SK-MEL-5 (cell line): ENCODE results near the gene TMCC2. TPM values are rescaled to one million over a fixed set of nuclear protein-coding genes. Genes with fewer than 3 reads are reported as not detected.
"Not testable (repeated sequence)": the region's sequence is repeated elsewhere in the genome, so short reads cannot be mapped to it uniquely, and the experiment has no call there.

Experiments
- DNase-seq: peaks from one replicate; pipeline ENCODE4 v3.0.0-alpha.2; 2016; ENCODE audit warnings: low read depth, low spot score
- in situ Hi-C: cut with HindIII; loops from 2 replicates; pipeline ENCODE4 v1.10.0; 2016; ENCODE audit warnings: low sequenced_read_pairs, high pct_unique_total_duplicates, low pct_unique_long_range_greater_than_20kb
- total RNA-seq: library from RNA; depleted of rRNA; stranded (reverse); fragments of >200 nt; shearing (Covaris generic); gene quantifications from 2 replicates; pipeline ENCODE4 v1.2.3, GENCODE V29; 2014

Gene TMCC2
- total RNA-seq, 1 experiment from 2014 or later, result 22.1 TPM

DNA sequence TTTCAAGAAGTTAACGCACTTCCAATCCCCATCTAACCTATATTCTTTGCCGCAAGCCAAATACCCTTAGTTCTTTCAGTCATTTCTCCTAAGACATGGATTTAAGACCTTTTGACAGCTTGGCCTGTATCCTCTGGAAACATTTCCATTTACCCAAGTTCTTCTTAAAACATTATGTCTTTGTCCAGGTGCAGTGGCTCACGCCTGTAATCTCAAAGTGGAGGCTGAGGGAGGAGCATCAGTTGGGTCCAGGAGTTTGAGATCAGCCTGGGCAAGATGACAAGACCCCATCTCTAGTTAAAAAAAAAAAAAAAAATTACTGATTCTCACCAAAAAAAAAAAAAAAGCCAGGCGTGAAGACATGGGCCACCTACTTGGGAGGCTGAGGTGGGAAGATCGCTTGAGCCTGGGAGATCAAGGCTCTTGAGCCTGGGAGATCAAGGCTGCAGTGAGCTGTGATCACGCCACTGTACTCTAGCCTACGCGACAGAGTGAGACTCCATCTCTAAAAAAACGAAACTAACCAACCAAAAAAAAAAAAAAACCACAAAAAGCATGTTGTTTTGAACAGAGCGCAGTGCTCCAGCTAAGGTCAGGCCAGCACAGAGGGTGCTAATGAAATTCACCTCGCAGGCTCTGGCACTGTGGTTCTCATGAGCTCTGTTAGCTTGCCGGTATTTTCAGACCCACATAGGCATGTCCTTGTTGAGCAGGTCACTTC is 57.8 kb downstream of the TMCC2 start:
- DNase-seq, result no peak

DNA sequence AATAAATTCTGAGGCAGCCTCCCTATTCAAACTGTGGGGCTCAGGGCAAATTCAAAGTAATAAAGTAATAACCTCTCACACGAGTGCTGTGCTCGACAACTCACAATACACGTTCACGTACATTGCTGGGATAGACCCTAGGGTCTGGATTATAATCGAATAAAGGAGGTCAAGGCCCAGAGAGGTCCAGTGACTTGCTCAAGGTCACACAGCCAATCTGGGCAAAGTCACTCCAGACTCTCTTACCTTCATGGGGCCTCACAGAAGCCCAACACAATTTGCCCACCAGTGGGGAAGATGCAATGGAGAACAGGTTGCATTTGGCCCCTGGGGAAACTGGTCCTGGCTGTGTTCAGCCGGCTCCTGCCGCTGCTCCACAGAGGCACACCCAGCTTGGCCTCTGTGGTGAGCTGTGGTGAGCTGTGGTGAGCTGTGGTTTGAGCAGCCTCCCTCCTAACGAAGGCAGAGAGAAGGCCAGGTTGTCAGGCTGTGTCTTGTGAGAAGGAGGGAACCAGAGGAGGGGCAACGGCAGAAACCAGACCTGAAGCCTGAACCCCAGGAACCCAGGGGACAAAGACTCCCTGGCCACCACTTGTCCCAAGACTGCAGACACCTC is 58.7 kb downstream of the TMCC2 start:
- in situ Hi-C loops, result no loop called here
- no peak for DNase-seq

More for the DNA sequence above, 57.8 kb downstream of the TMCC2 start:
- in situ Hi-C loops, result no loop called here

DNA sequence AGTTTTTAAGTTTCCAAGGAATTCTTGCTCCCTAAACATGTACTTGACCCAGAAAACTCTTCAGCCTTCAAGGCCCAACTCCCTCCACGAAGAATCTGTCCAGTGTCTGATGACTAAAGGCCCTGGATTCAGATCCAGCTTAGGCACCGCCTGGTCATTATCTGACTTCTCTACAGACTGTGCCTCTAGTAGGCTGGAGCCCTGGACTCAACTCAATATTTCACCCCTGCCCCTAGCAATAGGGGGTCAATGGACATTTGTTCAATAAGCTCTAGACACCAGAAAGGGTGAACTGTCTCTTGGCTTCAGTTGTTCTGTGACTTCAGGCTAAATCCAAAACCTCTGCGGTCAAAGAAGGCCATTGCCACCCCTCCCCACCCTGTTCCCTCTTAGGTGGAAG is 59.3 kb downstream of the TMCC2 start:
- in situ Hi-C loops, result no loop called here
- no peak for DNase-seq

DNA sequence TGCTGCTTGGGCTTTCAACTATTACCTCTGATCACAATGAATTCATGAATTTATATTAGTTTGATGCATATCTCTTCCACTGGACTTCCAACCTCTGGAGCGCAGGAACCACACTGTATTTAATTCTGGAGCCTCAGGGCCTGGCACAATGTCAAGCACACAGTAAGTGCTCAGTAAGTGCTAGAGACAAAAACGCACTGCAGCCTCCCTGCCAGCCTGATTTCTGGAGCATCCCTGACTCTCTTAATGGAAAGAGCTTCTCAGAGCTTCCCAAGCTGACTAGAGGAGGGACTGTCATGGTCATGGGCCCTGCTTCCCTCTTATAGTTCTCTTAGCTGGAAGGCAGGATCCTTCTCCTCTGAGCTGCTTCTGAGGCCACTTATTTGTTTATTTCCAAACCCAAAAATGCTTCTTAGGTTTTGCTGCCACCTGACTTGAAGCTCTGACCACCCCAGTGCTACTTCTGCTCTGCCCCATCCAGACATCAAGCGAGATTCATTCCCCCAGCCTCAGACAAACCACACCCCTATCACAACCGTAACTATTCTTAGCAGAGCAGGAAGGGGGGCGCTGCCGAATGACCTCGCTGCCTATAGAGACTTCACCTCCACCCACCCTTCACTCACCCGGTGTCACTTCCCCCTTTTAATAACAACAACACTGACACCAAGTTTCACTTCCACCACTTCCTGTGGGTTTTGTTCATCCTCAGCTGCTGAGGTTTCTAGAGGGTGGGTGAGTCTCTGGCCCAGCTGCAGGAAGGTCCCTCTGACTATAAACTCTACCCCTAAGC is 60.2 kb downstream of the TMCC2 start:
- peak; percentile 27 for DNase-seq
- in situ Hi-C loops, result no loop called here

DNA sequence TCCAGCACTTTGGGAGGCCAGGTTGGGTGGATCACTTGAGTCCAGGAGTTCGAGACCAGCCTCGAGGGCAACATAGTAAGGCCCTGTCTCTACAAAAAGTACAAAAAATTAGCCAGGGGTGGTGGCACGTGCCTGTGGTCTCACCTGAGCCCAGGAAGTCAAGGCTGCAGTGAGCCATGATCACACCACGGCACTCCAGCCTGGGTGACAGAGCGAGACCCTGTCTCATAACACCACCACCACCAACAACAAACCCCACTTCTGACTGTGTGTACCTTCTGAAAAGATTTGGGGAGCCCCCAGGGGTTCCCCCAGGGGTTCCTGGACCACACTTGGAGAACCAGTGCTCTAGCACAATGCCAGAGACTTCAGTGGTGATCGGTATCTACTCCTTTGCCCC is 63.9 kb downstream of the TMCC2 start:
- in situ Hi-C loops, result no loop called here

DNA sequence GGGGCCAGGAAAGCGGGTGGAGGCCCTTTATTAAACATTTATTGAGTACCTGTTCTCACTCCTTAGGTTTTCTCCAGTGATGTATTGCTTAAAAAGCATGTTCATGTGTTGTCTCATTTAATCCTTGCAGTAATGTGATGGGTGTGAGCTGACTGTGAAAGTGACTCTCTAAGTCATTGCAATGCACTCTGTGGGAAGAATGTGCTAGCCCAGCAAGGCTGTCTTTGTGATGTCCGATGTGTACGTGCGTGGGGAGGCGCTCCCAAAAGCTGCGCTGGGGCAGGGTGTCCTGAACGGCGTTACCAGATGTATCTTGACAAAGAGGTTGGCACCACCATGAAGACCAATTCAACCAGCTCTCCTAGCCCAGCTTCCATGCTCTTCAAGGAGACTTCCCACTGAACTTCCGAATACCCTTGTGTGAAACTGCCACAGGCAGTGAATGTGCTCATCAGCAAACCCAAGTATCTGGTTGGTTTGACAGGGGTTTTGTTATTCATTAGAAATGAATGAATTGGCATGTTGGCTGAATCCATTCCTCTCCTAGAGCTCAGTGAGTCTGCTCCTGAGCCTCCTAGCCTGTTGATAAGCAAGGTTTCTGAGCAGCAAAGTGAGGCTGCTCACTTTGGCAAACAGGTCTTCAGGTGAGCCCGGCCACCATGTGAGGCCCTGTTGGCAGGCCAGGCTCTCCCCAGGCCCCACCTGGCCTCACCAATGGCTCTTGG is 65.8 kb downstream of the TMCC2 start:
- DNase-seq, result no peak
- in situ Hi-C loops, result no loop called here

More for the DNA sequence above, 63.9 kb downstream of the TMCC2 start:
- DNase-seq, result no peak

DNA sequence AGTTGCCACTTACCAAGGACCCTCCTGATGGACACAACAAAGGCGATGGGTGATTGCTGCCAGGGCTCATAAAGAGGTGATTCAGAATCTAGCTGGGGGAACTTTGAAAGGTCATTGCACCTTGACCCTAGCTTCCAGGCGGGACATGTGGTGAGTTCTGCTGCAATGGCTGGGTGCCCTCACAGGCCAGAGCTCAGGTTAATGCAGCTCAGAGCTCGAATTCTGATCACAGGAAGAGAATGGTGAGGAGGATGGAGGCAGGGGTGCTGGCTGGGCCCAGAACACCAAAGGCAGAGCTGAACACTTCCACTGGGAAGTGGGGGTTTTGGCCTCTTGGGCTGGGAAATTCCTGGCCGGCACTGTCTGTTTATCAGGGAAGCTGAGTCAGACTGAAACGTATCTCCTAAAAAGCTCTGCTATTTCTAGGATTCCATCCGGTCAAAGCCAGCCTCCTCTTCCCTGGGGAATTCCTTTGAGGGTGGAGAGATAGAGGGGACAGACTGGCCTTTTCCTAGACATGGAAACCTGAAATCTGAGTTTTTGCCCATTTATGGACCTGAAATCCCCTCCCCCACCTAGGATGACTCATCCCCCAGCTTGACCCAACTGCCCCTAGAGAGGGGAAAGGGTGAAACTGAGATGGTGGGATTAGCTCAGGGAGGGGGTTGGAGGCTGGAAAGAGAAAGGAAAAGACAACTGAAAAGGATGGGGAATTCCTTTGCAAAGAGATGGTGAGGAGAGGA is 66.6 kb downstream of the TMCC2 start:
- DNase-seq, result peak; percentile 29
- in situ Hi-C loops, result no loop called here

DNA sequence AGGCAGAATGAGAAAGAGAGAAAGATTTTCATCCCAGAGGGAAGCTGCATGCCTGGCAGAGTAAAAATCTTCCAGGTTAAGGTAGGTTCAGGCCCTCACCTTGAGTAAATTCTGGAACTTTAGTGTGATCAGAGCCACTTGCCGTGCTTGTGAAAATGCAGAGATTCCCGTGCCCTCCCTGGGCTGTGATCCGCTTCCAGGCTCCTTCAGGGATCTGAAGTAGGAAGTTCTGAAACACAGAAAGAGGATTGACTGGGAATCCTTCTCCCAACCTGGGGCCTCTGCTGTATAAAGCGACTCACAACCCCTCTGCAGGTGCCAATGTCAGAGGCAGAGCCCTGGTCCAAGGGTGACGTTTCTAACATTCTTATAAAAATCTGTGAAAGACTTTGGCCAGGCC is 67.2 kb downstream of the TMCC2 start:
- no peak for DNase-seq
- in situ Hi-C loops, result no loop called here

DNA sequence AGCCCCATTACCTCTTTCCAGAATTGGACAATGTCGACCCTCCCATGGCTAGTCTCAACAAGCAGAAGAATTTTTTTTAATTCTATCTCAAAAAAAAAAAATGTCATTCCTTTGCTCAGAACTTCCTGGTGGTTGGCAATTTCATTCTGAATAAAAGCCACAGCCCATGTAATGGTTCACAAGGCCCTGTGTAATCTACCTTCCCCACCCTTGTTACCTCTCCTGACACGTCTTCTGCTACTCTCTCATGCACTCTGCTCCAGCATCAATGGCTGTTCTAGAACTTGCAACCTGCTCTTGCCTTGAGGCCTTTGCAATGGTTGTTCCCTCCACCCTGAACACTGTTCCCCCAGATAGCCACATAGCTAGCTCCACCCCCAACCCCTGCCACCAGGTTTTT is 68.4 kb downstream of the TMCC2 start:
- in situ Hi-C loops, result no loop called here

DNA sequence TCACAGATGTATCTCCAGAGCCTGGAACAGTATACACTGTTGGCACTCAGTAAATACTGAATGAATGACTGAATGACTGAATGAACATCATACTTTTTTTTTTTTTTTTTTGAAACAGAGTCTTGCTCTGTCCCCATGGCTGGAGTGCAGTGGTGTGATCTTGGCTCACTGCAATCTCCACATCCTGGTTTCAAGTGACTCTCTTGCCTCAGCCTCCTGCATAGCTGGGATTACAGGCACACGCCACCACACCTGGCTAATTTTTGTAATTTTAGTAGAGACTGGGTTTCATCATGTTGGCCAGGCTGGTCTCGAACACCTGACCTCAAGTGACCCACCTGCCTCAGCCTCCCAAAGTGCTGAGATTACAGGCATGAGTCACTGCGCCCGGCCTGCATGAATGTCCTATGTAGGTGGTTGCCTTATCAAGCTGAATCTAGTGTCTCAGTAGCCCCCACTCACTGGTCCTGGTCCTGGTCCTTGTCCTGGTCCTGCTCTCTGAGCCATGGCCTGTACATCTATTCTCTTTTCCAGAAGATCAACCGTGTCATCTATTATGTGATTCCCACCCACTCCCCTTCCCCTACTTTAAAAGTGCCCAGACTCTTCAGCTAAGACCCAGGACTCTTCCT is 69.9 kb downstream of the TMCC2 start:
- DNase-seq, in situ Hi-C loops: not testable (repeated sequence)

More for the DNA sequence above, 68.4 kb downstream of the TMCC2 start:
- no peak for DNase-seq

DNA sequence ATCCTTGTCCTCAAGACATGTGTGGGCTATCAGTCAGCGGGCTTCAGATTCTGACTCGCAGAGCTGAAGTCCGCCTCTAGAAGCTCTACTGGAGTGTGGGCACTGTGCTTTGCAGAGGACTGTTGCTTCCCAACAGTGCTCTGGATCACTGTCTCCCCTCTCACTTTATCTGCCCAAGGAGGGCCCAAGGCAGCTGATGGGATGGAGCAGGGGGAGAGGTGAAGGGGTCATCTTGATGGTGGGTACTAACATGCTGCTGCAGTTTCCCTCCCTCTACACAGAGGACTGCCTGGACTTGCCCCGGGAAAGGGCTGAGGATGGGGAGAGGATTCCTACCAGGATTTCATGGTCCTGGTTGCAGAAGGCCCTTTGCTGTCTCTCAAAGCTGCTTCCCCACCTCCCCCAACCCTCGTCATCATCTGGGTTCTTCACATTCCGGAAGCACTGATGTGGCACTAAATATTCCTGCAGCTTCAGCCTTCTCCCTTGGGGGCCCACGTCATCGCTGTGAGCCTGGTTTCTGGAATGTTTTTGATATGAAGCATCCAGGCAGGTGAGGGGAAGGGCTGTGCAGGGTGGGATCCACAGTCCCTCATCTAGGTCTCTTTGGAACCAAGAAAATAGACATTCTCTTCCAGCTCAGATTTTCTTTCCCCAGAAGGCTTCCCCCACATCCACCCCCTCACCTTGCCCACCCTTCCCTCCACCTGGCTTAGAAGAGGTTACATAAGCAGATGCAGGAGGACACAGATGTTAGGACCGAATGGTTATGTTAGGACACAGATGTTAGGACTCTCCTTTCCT is 70.6 kb downstream of the TMCC2 start:
- peak; percentile 32 for DNase-seq
- in situ Hi-C loops, result no loop called here

DNA sequence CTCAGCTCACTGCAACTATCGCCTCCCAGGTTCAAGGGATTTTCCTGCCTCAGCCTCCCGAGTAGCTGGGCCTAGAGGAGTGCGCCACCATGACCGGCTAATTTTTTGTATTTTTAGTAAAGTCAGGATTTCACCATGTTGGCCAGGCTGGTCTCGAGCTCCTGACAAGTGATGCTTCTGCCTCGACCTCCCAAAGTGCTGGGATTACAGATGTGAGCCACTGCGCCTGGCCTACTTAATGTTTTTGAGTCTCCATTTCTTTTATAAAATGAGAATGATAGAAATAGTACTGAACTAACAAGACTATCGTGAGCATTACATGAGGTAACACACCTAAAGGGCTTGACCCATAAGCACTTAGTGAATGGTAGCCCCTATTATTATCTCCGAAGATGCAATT is 72.4 kb downstream of the TMCC2 start:
- in situ Hi-C loops, result no loop called here
- DNase-seq, result no peak

DNA sequence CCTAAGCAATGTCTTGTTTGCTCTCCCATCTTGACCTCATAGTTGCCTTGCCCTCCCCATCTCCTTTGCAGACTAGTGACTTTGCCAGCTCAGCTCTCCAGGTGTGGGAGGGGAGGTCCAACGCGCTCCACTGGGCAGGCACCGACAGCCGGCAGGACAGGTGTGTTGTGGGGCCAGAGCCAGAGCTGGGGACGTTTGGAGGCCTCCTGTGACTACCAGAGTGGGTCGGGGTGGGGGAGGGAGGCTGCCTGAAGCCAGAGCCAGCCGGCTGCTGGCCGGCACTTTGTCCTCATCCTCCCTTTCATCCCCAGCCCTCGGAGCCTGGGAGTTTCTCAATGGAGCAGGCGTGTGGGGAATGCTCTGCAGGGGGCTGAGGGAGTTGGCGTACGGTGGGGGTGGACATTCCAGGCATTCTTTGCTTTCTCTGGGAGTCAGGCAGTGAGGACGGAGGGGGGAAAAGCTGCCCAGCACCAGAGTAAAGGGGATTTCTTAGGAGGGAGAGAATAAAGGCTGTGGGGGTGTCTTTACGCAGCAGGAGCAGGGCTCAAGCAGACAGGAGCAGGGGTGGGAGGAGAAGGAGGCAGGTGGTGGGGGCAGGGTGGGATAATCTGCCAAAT is 73.6 kb downstream of the TMCC2 start:
- no peak for DNase-seq
- in situ Hi-C loops, result no loop called here

DNA sequence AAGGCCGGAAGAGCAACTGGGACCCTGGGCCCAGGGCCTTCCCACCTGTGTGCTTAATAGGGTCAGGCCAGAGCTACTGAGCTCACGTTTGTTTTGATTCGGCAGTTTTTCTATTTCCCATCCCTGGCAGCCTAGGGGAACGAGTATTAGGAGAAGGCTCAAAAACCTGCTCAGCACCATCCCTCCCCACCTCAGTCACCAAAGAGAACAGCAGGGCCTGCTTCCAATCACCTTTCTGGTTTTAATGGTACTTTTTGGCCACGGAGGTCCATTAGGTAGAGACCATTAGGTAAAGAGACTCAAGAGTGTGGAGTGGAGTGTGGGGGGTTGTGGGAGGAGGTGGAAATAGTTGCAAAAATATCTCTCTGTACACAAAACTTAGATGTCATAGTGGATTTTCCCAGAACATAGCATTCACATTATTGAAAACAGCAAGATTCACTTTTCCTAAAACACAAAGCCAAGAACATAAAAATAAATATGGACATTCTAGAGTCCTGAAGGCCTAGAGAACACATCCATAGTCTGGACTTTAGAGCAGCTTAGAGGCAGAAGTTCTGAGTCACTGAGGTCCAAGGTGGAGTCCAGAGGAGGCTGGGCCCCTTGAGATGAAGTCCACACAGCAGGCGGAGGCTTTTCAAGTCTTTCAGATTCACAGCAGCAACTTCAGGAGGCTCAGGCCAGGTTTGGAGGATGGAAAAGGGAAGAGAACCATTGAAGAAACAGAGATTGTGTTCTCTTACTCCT is 74.3 kb downstream of the TMCC2 start:
- in situ Hi-C loops, result no loop called here
- no peak for DNase-seq

DNA sequence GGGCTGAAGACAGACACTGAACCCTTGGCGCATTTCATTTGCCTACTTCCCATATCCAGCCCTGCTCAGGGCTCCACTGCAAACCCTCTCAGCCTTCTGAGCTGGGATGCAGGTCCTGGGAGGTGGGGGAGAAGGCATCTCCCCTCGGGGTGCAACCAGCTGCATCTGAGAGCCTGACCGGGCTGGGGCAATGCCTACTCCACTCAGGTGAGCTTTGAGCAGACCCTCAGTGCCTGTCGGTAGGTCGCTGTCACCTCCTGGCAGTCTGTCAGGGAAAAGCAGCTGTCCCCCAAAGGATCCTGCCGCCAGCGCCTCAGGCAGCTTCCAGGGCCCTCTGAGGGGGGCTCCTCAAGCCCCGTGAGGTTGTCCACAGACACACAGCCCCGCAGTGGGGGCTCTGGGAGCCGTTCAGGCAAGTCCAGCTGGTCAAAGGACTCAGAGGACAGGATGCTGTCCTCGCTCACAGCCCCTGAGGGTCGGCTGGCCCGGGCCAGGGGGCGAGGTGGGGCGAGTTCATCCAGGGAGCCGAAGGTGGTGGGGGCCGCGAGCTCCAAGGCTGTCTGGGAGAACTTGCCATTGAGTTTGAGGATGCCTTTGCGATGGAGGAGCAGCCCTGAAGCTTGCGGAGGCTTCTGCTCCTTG is 75.6 kb downstream of the TMCC2 start:
- no peak for DNase-seq
- in situ Hi-C loops, result no loop called here
